H9 (cell line): ENCODE results near the gene UTS2R. TPM values are rescaled to one million over a fixed set of nuclear protein-coding genes. Genes with fewer than 3 reads are reported as not detected.

Experiments
- DNase-seq: peaks from one replicate; pipeline ENCODE4 v3.0.0-alpha.2; 2017
- H2AFZ ChIP-seq: one replicate; pipeline ENCODE4 v1.6.1; 2013; ENCODE audit warnings: mild to moderate bottlenecking, low read length, control low read depth, moderate library complexity
- H2AK5ac ChIP-seq: 2 replicates; pipeline ENCODE4 v1.6.1; 2013; ENCODE audit warnings: low read length, control low read depth, mixed read lengths; ENCODE audit not compliant: insufficient read length
- H2BK120ac ChIP-seq: one replicate; pipeline ENCODE4 v1.6.1; 2013; ENCODE audit warnings: low read depth, mild to moderate bottlenecking, low read length, control low read depth, inconsistent platforms; ENCODE audit not compliant: poor library complexity, severe bottlenecking
- H2BK12ac ChIP-seq: 2 replicates; pipeline ENCODE4 v1.6.1; 2013; ENCODE audit warnings: low read length, control low read depth, mixed read lengths, low read depth; ENCODE audit not compliant: insufficient read length
- H2BK15ac ChIP-seq: 2 replicates; pipeline ENCODE4 v1.6.1; 2013; ENCODE audit warnings: low read depth, low read length, control low read depth
- H2BK20ac ChIP-seq: one replicate; pipeline ENCODE4 v1.6.1; 2013; ENCODE audit warnings: low read depth, mild to moderate bottlenecking, low read length, control low read depth, inconsistent platforms; ENCODE audit not compliant: poor library complexity, severe bottlenecking
- H2BK5ac ChIP-seq: 2 replicates; pipeline ENCODE4 v1.6.1; 2013; ENCODE audit warnings: low read length, control low read depth, mixed read lengths; ENCODE audit not compliant: insufficient read length
- H3K14ac ChIP-seq: 2 replicates; pipeline ENCODE4 v1.6.1; 2013; ENCODE audit warnings: low read length, control low read depth; ENCODE audit not compliant: insufficient read depth
- H3K18ac ChIP-seq: 2 replicates; pipeline ENCODE4 v1.6.1; 2013; ENCODE audit warnings: low read depth, mild to moderate bottlenecking, mixed read lengths, low read length, control low read depth; ENCODE audit not compliant: insufficient read length
- H3K23ac ChIP-seq: 2 replicates; pipeline ENCODE4 v1.6.1; 2013; ENCODE audit warnings: low read length, control low read depth, mixed read lengths, low read depth; ENCODE audit not compliant: insufficient read length
- H3K23me2 ChIP-seq: 2 replicates; pipeline ENCODE4 v1.6.1; 2013; ENCODE audit warnings: low read depth, mild to moderate bottlenecking, mixed read lengths, low read length, control low read depth; ENCODE audit not compliant: insufficient read length, poor library complexity, severe bottlenecking
- H3K27ac ChIP-seq: 2 replicates; pipeline ENCODE4 v1.5.1; 2013; ENCODE audit warnings: low read length, control low read depth, mixed read lengths, low read depth; ENCODE audit not compliant: insufficient read length
- H3K27me3 ChIP-seq: 2 replicates; pipeline ENCODE4 v1.6.1; 2013; ENCODE audit warnings: low read length, control low read depth, inconsistent platforms; ENCODE audit not compliant: insufficient read depth
- H3K4ac ChIP-seq: 2 replicates; pipeline ENCODE4 v1.6.1; 2013; ENCODE audit warnings: low read depth, mild to moderate bottlenecking, control low read depth, inconsistent platforms, low read length, moderate library complexity
- H3K4me1 ChIP-seq: 2 replicates; pipeline ENCODE4 v1.6.1; 2013; ENCODE audit warnings: low read length, control low read depth, inconsistent platforms; ENCODE audit not compliant: insufficient read depth
- H3K4me2 ChIP-seq: 2 replicates; pipeline ENCODE4 v1.6.1; 2013; ENCODE audit warnings: low read length, control low read depth, mixed read lengths; ENCODE audit not compliant: insufficient read length, insufficient read depth
- H3K56ac ChIP-seq: 2 replicates; pipeline ENCODE4 v1.6.1; 2013; ENCODE audit warnings: low read depth, mild to moderate bottlenecking, mixed read lengths, low read length, control low read depth; ENCODE audit not compliant: insufficient read length
- H3K79me1 ChIP-seq: 2 replicates; pipeline ENCODE4 v1.6.1; 2013; ENCODE audit warnings: low read depth, mild to moderate bottlenecking, moderate library complexity, low read length, control low read depth, inconsistent platforms; ENCODE audit not compliant: insufficient read depth, poor library complexity, severe bottlenecking
- H3K79me2 ChIP-seq: 2 replicates; pipeline ENCODE4 v1.6.1; 2013; ENCODE audit warnings: low read length, control low read depth, inconsistent platforms; ENCODE audit not compliant: insufficient read depth
- H3K9ac ChIP-seq: 2 replicates; pipeline ENCODE4 v1.6.1; 2013; ENCODE audit warnings: low read length, control low read depth, mixed read lengths; ENCODE audit not compliant: insufficient read length; ENCODE audit errors: extremely low read depth
- H3K9me3 ChIP-seq: one replicate; pipeline ENCODE4 v1.6.1; 2013; ENCODE audit warnings: low read depth, low read length, inconsistent platforms; ENCODE audit not compliant: control insufficient read depth
- H3T11ph ChIP-seq: one replicate; pipeline ENCODE4 v1.6.1; 2013; ENCODE audit warnings: mild to moderate bottlenecking, low read length, control low read depth, inconsistent platforms
- H4K20me1 ChIP-seq: one replicate; pipeline ENCODE4 v1.6.1; 2013; ENCODE audit not compliant: control insufficient read depth, insufficient read length, insufficient read depth
- H4K5ac ChIP-seq: 2 replicates; pipeline ENCODE4 v1.6.1; 2013; ENCODE audit warnings: low read depth, mild to moderate bottlenecking, mixed read lengths, low read length, control low read depth; ENCODE audit not compliant: insufficient read length
- H4K8ac ChIP-seq: replicated peaks from 2 replicates; pipeline ENCODE4 v1.6.1; 2013; ENCODE audit warnings: low read length, control low read depth, mixed read lengths, low read depth; ENCODE audit not compliant: insufficient read length
- H4K91ac ChIP-seq: 2 replicates; pipeline ENCODE4 v1.6.1; 2013; ENCODE audit warnings: low read depth, mild to moderate bottlenecking, moderate library complexity, mixed read lengths, low read length, control low read depth; ENCODE audit not compliant: insufficient read length
- H3K27ac Mint-ChIP-seq, 3 experiments: 2 replicates in 2 of 3; 3 replicates in 1 of 3; pipeline ENCODE4 v1.8.0; 2020 to 2021; ENCODE audit warnings: mixed read lengths in 3 of 3, mild to moderate bottlenecking in 1 of 3, moderate library complexity in 1 of 3
- H3K27me3 Mint-ChIP-seq: 2 replicates; pipeline ENCODE4 v1.8.0; 2021; ENCODE audit warnings: low read depth, mild to moderate bottlenecking, moderate library complexity, mixed read lengths
- H3K36me3 Mint-ChIP-seq, 3 experiments: 2 replicates in 2 of 3; 3 replicates in 1 of 3; pipeline ENCODE4 v1.8.0; 2020 to 2021; ENCODE audit warnings: low read depth in 3 of 3, mixed read lengths in 3 of 3; ENCODE audit not compliant: insufficient read depth in 1 of 3
- H3K4me1 Mint-ChIP-seq, 2 experiments: 2 replicates each; pipeline ENCODE4 v1.8.0; 2020; ENCODE audit warnings: mixed read lengths in 2 of 2
- H3K4me3 Mint-ChIP-seq, 2 experiments: 2 replicates in 1 of 2; 3 replicates in 1 of 2; pipeline ENCODE4 v1.8.0; 2020 to 2021; ENCODE audit warnings: mild to moderate bottlenecking in 2 of 2, mixed read lengths in 2 of 2, moderate library complexity in 1 of 2
- H3K9me3 Mint-ChIP-seq, 2 experiments: 2 replicates in 1 of 2; 3 replicates in 1 of 2; pipeline ENCODE4 v1.8.0; 2020; ENCODE audit warnings: mild to moderate bottlenecking in 2 of 2, mixed read lengths in 2 of 2, moderate library complexity in 1 of 2
- CTCF ChIP-seq: fragments of 200-600 bp; sonication (generic); conservative IDR thresholded peaks from 3 replicates; pipeline ENCODE4 v1.8.0; 2021; ENCODE audit warnings: antibody characterized with exemption, mild to moderate bottlenecking
- WGBS: extraction: QIAGEN DNeasy Blood & Tissue Kit; methylation state at CpG from one replicate; pipeline ENCODE4 v1.1.7; 2013; ENCODE audit warnings: missing lambda C conversion rate, low lambda C conversion rate, mixed read lengths; ENCODE audit not compliant: insufficient read length; ENCODE audit errors: extremely low coverage; 5-methylcytosine and 5-hydroxymethylcytosine counted together
- total RNA-seq: library from RNA; stranded (reverse); gene quantifications from 2 replicates; pipeline ENCODE4 v1.2.1, GENCODE V29; 2021

The UTS2R gene
- total RNA-seq, 1 experiment from 2014 or later = 0.94 TPM

- no peaks in the 10 kb centered on the region for H3K79me2 ChIP-seq
- Mint-ChIP-seq H3K4me1 (peaks cover 16 to 34% of the 10 kb centered on the region in 2 experiments), H3K36me3 (no peaks in the 10 kb centered on the region), H3K27me3 (peaks cover 57% of the 10 kb centered on the region), H3K27ac (no peak overlapping the region), H3K9me3 (no peaks in the 10 kb centered on the region), H3K4me3 (no peak overlapping the region; a peak in 1 of 5 replicates)
- H2AFZ ChIP-seq = no peak overlapping the region
- peaks cover 4% of the 10 kb centered on the region; the same call in 1 of the 2 replicates for H3K27me3 ChIP-seq
- no peak overlapping the region for H3T11ph ChIP-seq
- H3K4me2 ChIP-seq = no peak overlapping the region
- no peaks in the 10 kb centered on the region for H3K9me3 ChIP-seq
- no peak for TF ChIP-seq CTCF
- no peak overlapping the region for H3K18ac ChIP-seq
- no peak overlapping the region for H2BK5ac ChIP-seq
- no peak overlapping the region for H4K91ac ChIP-seq
- DNase-seq = no peak
- H3K27ac ChIP-seq = no peak overlapping the region
- H3K9ac ChIP-seq = no peak overlapping the region
- no peak overlapping the region for H3K56ac ChIP-seq
- peaks cover 5% of the 10 kb centered on the region; the same call in 1 of the 2 replicates for H3K4me1 ChIP-seq
- H2AK5ac ChIP-seq = no peak overlapping the region
- no peak overlapping the region for H4K8ac ChIP-seq
- H2BK12ac ChIP-seq = no peak overlapping the region
- H2BK15ac ChIP-seq = no peak overlapping the region
- H3K23ac ChIP-seq = no peak overlapping the region
- no peaks in the 10 kb centered on the region for H3K23me2 ChIP-seq
- no peaks in the 10 kb centered on the region for H3K79me1 ChIP-seq
- H3K14ac ChIP-seq = no peak overlapping the region; the same call in 1 of the 2 replicates
- no peak overlapping the region for H2BK20ac ChIP-seq
- no CpG with 5 or more reads among the region's 28 CpGs for WGBS
- H4K5ac ChIP-seq = no peak overlapping the region
- no peaks in the 10 kb centered on the region for H4K20me1 ChIP-seq
- no peak overlapping the region for H2BK120ac ChIP-seq
- no peak overlapping the region for H3K4ac ChIP-seq
Measured at GRCh38 chr17:82328141-82328993, 43.2 kb upstream of the UTS2R start.
